ENCODE results near the gene HDAC8.

Gene HDAC8

GRCh38 chrX:72392042-72392441 is 180.6 kb downstream of the HDAC8 start:
- TF ChIP-seq CTCF (conservative IDR thresholded peaks at IDR 0.05; ENCODE audit: low read depth, low read length), result no peak
- H2AFZ ChIP-seq (ENCODE audit: low read depth), result no peak overlapping the region
- no peaks in the 10 kb centered on the region for H3K36me3 ChIP-seq (ENCODE audit: insufficient read depth)
- no peak overlapping the region for H3K9ac ChIP-seq
- no peaks in the 10 kb centered on the region for H4K20me1 ChIP-seq (ENCODE audit: insufficient read depth)
- no peaks in the 10 kb centered on the region for H3K79me2 ChIP-seq (ENCODE audit: insufficient read depth, low read depth)
- H3K4me2 ChIP-seq, result no peak overlapping the region
- H3K4me1 ChIP-seq (ENCODE audit: low read depth, poor library complexity, severe bottlenecking), result no peaks in the 10 kb centered on the region
- no peak overlapping the region for H3K27ac ChIP-seq
- H3K27me3 ChIP-seq (ENCODE audit: insufficient read depth, low read depth), result no peaks in the 10 kb centered on the region
- H3K4me3 ChIP-seq (IDR thresholded peaks at IDR 0.05; ENCODE audit: insufficient read depth, low read depth, low read length), result no peak overlapping the region

GRCh38 chrX:72387247-72387646 is 185.4 kb downstream of the HDAC8 start:
- Histone ChIP-seq H3K36me3 (ENCODE audit: insufficient read depth) (no peaks in the 10 kb centered on the region), H2AFZ (ENCODE audit: low read depth) (no peak overlapping the region), H3K4me2 (no peak overlapping the region), H3K4me1 (ENCODE audit: low read depth, poor library complexity, severe bottlenecking) (peaks cover 7% of the 10 kb centered on the region), H3K27me3 (ENCODE audit: insufficient read depth, low read depth) (no peaks in the 10 kb centered on the region), H3K27ac (no peak overlapping the region), H3K79me2 (ENCODE audit: insufficient read depth, low read depth) (no peaks in the 10 kb centered on the region), H4K20me1 (ENCODE audit: insufficient read depth) (no peaks in the 10 kb centered on the region), H3K4me3 (IDR thresholded peaks at IDR 0.05; ENCODE audit: insufficient read depth, low read depth, low read length) (no peak overlapping the region), H3K9ac (no peak overlapping the region)
- no peak for TF ChIP-seq CTCF (conservative IDR thresholded peaks at IDR 0.05; ENCODE audit: low read depth, low read length)

GRCh38 chrX:72382202-72382595 is 190.4 kb downstream of the HDAC8 start:
- no peaks in the 10 kb centered on the region for H3K27me3 ChIP-seq (ENCODE audit: insufficient read depth, low read depth)
- TF ChIP-seq CTCF (conservative IDR thresholded peaks at IDR 0.05; ENCODE audit: low read depth, low read length), result no peak
- H3K36me3 ChIP-seq (ENCODE audit: insufficient read depth), result no peaks in the 10 kb centered on the region
- peaks cover 12% of the 10 kb centered on the region for H3K4me1 ChIP-seq (ENCODE audit: low read depth, poor library complexity, severe bottlenecking)
- no peak overlapping the region for H2AFZ ChIP-seq (ENCODE audit: low read depth)
- H4K20me1 ChIP-seq (ENCODE audit: insufficient read depth), result no peaks in the 10 kb centered on the region
- H3K27ac ChIP-seq, result no peak overlapping the region
- H3K79me2 ChIP-seq (ENCODE audit: insufficient read depth, low read depth), result no peaks in the 10 kb centered on the region
- H3K4me3 ChIP-seq (IDR thresholded peaks at IDR 0.05; ENCODE audit: insufficient read depth, low read depth, low read length), result no peak overlapping the region
- H3K4me2 ChIP-seq, result no peak overlapping the region
- no peak overlapping the region for H3K9ac ChIP-seq

GRCh38 chrX:72381439-72382201 is 191.0 kb downstream of the HDAC8 start:
- Histone ChIP-seq H3K27ac (no peak overlapping the region), H3K4me2 (no peak overlapping the region)
- TF ChIP-seq CTCF (conservative IDR thresholded peaks at IDR 0.05; ENCODE audit: low read depth, low read length), result no peak

More at GRCh38 chrX:72381439-72382201, 191.0 kb downstream of the HDAC8 start:
- H3K4me3 ChIP-seq (IDR thresholded peaks at IDR 0.05; ENCODE audit: insufficient read depth, low read depth, low read length), result no peak overlapping the region
- peaks cover 12% of the 10 kb centered on the region for H3K4me1 ChIP-seq (ENCODE audit: low read depth, poor library complexity, severe bottlenecking)
- no peaks in the 10 kb centered on the region for H3K27me3 ChIP-seq (ENCODE audit: insufficient read depth, low read depth)
- H2AFZ ChIP-seq (ENCODE audit: low read depth), result no peak overlapping the region
- H4K20me1 ChIP-seq (ENCODE audit: insufficient read depth), result no peaks in the 10 kb centered on the region
- H3K9ac ChIP-seq, result no peak overlapping the region
- H3K36me3 ChIP-seq (ENCODE audit: insufficient read depth), result no peaks in the 10 kb centered on the region
- no peaks in the 10 kb centered on the region for H3K79me2 ChIP-seq (ENCODE audit: insufficient read depth, low read depth)

Data from KMS-11 (cell line).